Hypothalamus (tissue), 51 donors: Measurements from ENCODE around the gene TM4SF1.
"Not testable (repeated sequence)": the region's sequence is repeated elsewhere in the genome, so short reads cannot be mapped to it uniquely, and the experiment has no call there.

ENCODE experiments used
- DNase-seq, 51 donors: peaks; one replicate each; lab custom pipeline; 2025; lab: John Stamatoyannopoulos, UW

TM4SF1 gene

GRCh38 chr3:149353581-149354184, 23.8 kb downstream of the TM4SF1 start:
- no peak for DNase-seq

DNA sequence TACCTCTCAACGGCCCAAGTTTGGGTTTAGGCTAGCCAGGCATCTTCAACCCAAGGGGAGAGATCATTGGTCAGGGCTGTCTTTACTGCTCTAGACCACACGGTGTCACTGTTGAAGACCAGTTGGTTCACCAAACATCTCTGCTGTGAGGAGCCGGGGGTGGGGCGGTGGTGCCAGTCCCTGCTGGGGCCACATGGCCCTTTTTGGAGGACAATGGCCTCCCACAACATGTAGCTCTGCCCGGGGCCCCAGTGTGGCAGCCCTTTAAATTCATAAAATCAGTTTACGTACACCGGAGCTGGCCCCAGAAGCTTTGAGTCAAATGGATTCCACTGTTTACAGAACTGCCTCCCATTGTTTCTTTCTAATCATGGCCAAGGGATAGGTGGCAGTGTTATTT, 24.9 kb downstream of the TM4SF1 start:
- DNase-seq = peak in 30 of 51 donors; percentile 2 to 51 (median 16)

GRCh38 chr3:149343951-149344350, 33.5 kb downstream of the TM4SF1 start:
- no peak for DNase-seq

DNA sequence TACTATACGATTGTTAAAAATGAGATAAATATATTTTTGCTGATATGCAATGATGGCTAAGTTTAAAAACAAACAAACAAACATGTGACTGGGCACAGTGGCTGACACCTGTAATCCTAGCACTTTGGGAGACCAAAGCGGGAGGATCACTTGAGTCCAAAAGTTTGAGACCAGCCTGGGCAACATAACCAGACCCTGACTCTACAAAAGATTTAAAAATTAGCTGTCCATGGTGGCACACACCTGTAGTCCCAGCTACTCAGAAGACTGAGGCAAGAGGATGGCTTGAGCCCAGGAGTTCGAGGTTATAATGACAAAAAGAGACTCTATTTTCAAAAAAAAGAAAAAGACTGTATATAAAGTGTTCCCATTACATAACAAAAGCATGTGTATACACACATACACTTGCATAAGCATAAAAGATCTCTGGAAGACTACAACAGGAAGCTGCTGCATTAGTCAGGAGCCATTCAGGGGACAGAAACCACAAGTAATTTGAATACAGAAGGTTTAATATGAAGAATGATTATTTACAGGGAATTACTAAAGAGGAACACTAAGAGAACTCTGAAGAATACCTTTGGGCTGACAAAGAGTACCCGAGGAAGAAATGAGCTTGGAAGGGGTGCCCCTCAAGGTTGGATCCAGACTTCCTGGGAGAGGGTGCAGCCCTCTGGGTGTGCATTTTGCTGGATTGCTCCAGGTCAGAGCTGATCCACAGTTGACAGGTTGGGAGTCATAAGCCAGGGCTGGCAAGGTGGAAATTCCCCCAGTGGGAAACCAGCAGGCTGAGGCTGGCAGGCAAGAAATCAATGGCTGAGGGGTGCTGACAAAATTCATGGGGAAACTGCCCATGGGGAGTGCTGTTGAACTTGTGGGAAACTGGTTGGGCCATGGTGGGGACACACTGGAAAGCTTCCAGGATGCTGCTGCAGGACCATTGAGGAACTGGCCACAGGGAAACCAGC, 34.8 kb downstream of the TM4SF1 start:
- no peak for DNase-seq

GRCh38 chr3:149340310-149340933, 37.0 kb downstream of the TM4SF1 start:
- DNase-seq = no peak

GRCh38 chr3:149339931-149340309, 37.5 kb downstream of the TM4SF1 start:
- no peak for DNase-seq

GRCh38 chr3:149337486-149337885, 40.0 kb downstream of the TM4SF1 start:
- DNase-seq = not testable (repeated sequence)

- DNase-seq = no peak
Observed at GRCh38 chr3:149336925-149337324, 40.5 kb downstream of the TM4SF1 start.

DNA sequence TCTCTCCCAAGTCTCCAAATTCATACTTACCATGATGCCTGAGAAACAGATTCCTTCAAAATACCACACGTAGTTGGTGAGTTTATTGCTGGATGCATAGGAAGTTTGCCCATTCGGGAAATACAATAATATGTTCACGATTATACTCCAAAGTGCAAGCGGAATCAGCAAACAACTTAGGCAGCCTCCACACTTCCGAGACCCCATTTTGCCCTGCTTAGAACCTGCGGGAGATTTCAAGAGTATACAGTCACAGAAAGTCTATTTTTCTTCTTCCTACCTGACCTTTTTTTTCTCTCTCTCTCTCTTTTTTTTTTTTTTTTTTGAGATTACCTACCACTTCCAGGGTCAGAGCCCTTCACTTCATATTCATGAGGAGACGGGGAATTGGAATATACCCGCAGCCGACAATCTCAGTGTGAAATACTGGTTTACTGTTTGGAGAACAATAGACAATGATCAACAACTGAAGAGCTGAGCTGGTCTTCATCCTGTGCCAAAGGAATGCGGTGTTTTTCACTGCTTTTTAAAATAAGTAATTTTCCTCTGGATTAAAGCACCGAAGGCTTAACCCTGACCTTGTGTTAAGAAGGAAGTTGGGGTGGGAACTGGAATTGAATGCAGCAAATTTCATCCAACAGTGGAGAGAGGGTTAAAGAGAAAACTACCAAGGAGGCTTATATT, 44.1 kb downstream of the TM4SF1 start, which contains the start of gene TM4SF18:
Gene TM4SF18 (minus strand): TSS at position 461 of the 684 bp plus-strand sequence. CDS start 254 bp downstream, at position 207.
- DNase-seq = peak in 4 of 51 donors; percentile 0 to 2 (median 1)

- no peak for DNase-seq
Observed at GRCh38 chr3:149332771-149333170, 44.7 kb downstream of the TM4SF1 start.

GRCh38 chr3:149332227-149332765, 45.2 kb downstream of the TM4SF1 start:
- no peak for DNase-seq

DNA sequence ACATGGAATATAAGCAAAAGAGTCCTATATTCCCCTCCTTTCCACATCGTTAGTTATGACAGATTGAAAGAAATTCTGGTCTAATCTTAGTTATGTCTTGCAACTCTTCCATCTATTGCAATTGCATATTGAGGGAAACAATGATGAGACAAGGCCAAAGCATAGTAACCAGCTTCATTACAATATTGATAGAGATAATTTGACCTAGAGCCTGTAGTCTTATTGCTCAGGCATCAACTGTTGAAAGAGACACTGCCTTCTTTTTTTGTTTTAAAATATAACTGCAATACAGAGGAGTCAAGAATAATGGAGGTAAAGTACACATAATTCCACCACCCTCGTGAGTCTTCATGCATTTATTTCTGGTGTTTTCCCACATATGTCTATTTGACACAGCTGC, 46.1 kb downstream of the TM4SF1 start:
- no peak for DNase-seq

- no peak for DNase-seq
Observed at GRCh38 chr3:149330609-149331331, 46.7 kb downstream of the TM4SF1 start.

GRCh38 chr3:149327156-149327555, 50.3 kb downstream of the TM4SF1 start:
- DNase-seq = no peak

GRCh38 chr3:149325581-149325980, 51.9 kb downstream of the TM4SF1 start:
- DNase-seq = no peak

- DNase-seq = no peak
Observed at GRCh38 chr3:149324332-149324731, 53.1 kb downstream of the TM4SF1 start.

GRCh38 chr3:149321640-149322039, 55.8 kb downstream of the TM4SF1 start:
- DNase-seq = no peak

- no peak for DNase-seq
Observed at GRCh38 chr3:149321136-149321535, 56.3 kb downstream of the TM4SF1 start.

- no peak for DNase-seq
Observed at GRCh38 chr3:149319750-149320149, 57.7 kb downstream of the TM4SF1 start.
